Activated T-cell treated with anti-CD3 and anti-CD28 coated beads, Interleukin-2, amount 50 U/mL, for 24 hours (primary cell): ENCODE measurements around the gene AFF2.

Experiments used
- DNase-seq: peaks from one replicate; pipeline ENCODE4 v3.0.0-alpha.2; 2020
- H3K27ac Mint-ChIP-seq: 2 replicates; pipeline ENCODE4 v1.8.0; 2020; ENCODE audit warnings: mild to moderate bottlenecking, mixed read lengths
- H3K27me3 Mint-ChIP-seq: 2 replicates; pipeline ENCODE4 v1.8.0; 2020; ENCODE audit warnings: mixed read lengths
- H3K36me3 Mint-ChIP-seq: 2 replicates; pipeline ENCODE4 v1.8.0; 2020; ENCODE audit warnings: low read depth, mixed read lengths
- H3K4me1 Mint-ChIP-seq: 2 replicates; pipeline ENCODE4 v1.8.0; 2020; ENCODE audit warnings: low read depth, mixed read lengths
- H3K4me3 Mint-ChIP-seq: 2 replicates; pipeline ENCODE4 v1.8.0; 2020; ENCODE audit warnings: mild to moderate bottlenecking, moderate library complexity, mixed read lengths
- H3K9me3 Mint-ChIP-seq: 2 replicates; pipeline ENCODE4 v1.8.0; 2020; ENCODE audit warnings: mixed read lengths

AFF2 gene

DNA sequence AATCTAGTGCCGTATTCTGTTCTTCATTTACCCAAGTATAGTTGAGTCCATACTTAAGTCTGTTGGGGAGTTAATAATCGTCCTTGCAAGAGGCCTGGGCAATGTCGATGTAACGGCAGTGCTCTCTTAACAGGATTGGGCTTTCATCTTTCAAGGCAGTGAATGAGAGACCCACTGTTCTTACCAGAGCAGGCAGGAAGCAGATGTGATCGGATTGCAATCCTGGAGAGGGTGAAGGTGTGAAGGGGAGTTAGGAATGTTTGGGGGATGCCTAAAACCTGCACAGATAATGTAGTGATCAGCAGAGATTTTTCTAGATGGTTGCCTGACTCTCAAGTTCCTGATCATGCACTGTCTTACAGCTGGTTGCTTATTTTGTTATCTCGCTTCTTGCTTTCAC lies 308.4 kb downstream of the AFF2 start:
- no peaks in the 10 kb centered on the region for H3K4me1 Mint-ChIP-seq
- DNase-seq: no peak
- no peak overlapping the region for H3K4me3 Mint-ChIP-seq
- peaks cover 20% of the 10 kb centered on the region for H3K27me3 Mint-ChIP-seq
- no peaks in the 10 kb centered on the region for H3K36me3 Mint-ChIP-seq
- H3K27ac Mint-ChIP-seq: no peak overlapping the region
- no peaks in the 10 kb centered on the region for H3K9me3 Mint-ChIP-seq

DNA sequence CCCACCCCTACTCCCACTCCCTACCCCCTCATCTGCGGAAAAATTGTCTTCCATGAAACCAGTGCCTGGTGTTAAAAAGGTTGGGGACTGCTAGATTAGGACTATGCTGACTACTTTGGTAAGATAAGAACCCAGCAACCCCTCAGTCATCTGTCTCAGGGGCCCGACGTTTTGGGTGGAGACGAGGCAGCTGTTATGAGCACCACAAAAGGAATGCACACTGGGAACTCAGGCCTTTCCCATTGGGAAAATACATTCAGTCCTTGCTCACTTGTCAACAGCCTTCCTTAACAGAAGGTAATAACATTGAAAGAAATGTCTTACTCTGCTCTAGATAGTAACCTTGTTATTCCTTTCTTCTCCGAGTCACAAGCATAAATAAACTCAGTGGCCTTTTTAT lies 310.8 kb downstream of the AFF2 start:
- H3K4me3 Mint-ChIP-seq: no peak overlapping the region
- H3K27ac Mint-ChIP-seq: no peak overlapping the region
- H3K36me3 Mint-ChIP-seq: no peaks in the 10 kb centered on the region
- no peaks in the 10 kb centered on the region for H3K4me1 Mint-ChIP-seq
- H3K27me3 Mint-ChIP-seq: peaks cover 18% of the 10 kb centered on the region
- no peaks in the 10 kb centered on the region for H3K9me3 Mint-ChIP-seq
- DNase-seq: no peak

DNA sequence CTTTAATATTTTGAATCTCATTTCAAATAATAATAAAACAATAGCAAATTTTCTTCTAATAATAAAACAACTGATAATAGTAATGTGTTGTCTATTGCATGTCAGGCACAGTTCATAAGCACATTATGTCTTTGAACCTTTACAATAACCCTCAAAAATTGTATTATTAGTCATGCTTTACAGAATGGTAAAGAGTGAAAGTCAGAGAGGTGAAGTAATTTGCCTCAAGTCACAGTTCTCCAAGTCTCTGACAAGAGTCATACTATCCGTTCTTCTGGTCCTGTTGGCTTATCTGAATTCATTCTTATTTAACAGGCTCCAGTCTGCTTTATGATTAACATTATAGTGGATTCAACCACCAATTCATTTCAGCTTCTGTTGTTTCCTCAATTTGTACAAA lies 313.0 kb downstream of the AFF2 start:
- Mint-ChIP-seq H3K4me1 (no peaks in the 10 kb centered on the region), H3K9me3 (no peaks in the 10 kb centered on the region), H3K27ac (no peak overlapping the region), H3K4me3 (no peak overlapping the region), H3K27me3 (peaks cover 10% of the 10 kb centered on the region), H3K36me3 (no peaks in the 10 kb centered on the region)
- DNase-seq: no peak

DNA sequence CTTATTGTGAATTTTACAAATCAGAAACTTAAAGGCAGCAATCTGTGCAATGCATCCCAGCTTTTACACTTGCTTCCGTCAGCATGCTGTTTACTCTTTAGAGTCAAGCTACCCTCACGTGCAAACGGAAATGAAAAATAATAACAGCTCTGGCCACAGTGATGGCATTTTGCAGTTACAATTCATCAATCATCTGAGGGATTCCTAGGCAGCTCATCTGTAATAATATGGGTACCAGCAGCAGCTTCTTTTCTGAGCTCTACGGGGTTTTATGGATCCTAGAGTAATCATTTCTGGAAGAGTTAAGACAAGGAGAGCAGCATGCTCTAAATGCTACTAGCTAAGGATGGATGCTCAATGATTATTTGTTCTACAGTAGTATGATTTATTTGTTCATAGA lies 313.6 kb downstream of the AFF2 start:
- no peaks in the 10 kb centered on the region for H3K9me3 Mint-ChIP-seq
- no peak overlapping the region for H3K4me3 Mint-ChIP-seq
- no peaks in the 10 kb centered on the region for H3K4me1 Mint-ChIP-seq
- peaks cover 7% of the 10 kb centered on the region for H3K27me3 Mint-ChIP-seq
- no peak for DNase-seq
- no peaks in the 10 kb centered on the region for H3K36me3 Mint-ChIP-seq
- no peak overlapping the region for H3K27ac Mint-ChIP-seq

DNA sequence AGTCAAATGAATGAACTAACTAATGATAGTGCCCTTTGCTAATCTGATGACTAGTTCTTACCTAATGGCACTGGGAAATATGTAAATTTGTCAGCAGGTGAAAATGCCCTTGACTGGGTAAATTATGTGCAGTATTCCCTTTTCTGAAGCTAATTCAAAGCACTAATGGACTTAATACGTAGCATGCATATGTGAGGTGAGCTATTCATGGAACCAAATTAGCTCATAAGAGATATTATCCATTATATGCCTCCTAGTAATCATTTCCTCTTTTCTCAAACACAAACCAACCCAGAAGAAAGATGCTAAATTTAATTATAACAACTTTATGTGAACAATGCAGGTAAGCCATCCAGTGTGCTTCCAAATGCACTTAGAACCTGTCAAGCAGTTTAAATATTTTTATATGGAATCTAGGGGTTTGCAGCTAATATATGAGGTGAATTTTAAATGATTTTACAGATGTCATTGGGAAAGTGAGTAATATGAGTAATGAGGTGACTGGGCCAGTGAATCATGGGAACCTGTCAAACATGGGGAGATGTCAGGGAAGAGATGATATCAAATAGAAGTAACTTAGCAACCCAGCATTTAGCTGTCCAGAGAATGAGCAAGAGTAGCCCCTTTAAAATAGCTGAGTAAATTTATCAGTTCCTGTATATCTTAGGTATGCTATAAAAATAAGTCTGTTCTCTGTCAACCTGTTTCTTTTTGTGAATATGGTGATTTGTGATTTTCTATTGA lies 315.0 kb downstream of the AFF2 start:
- Mint-ChIP-seq H3K9me3 (no peaks in the 10 kb centered on the region), H3K36me3 (no peaks in the 10 kb centered on the region), H3K27me3 (peaks cover 7% of the 10 kb centered on the region), H3K4me1 (no peaks in the 10 kb centered on the region), H3K27ac (no peak overlapping the region), H3K4me3 (no peak overlapping the region)
- DNase-seq: no peak

DNA sequence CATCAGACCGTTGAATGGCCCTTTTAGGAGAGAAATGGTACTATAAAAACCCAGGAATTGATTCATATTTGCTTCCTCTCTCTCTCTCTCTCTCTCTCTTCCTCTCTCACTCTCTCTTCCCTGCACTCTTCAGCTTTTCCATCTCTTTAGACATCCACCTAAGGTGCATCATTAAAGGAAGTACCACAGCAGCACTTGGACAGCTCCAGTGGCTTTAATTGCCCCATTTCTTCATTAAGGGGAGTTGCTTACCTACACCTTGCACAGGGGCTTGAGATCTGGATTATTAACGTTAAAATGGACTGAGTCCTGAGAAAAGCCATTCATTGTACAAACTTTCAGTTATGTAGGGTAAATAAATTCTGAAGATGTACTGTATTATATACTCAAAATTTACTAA lies 323.6 kb downstream of the AFF2 start:
- no peaks in the 10 kb centered on the region for H3K9me3 Mint-ChIP-seq
- no peak for DNase-seq
- H3K4me1 Mint-ChIP-seq: no peaks in the 10 kb centered on the region
- H3K4me3 Mint-ChIP-seq: no peak overlapping the region
- no peaks in the 10 kb centered on the region for H3K36me3 Mint-ChIP-seq
- peaks cover 14% of the 10 kb centered on the region for H3K27me3 Mint-ChIP-seq
- no peak overlapping the region for H3K27ac Mint-ChIP-seq

DNA sequence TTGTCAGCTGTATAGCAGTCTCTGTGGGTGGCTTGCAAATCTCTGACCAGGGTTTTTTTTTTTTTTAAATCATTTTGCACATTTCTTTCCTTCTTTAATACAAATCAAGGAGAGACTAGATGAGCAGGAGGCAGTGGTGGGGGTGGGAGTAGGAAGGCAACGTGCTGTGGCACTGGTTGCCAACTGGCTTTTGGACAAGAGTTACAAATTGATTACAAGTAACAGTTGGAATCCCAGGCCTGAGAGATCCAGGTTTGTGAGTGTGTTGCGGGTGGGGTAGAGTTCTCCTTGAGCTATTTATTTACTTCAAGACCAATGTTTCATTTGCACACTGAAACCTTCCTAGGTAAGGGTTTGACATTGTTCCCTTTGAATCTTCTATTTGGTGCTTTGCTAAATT lies 325.3 kb downstream of the AFF2 start:
- no peak for DNase-seq
- H3K4me3 Mint-ChIP-seq: no peak overlapping the region
- no peaks in the 10 kb centered on the region for H3K4me1 Mint-ChIP-seq
- H3K27me3 Mint-ChIP-seq: peaks cover 14% of the 10 kb centered on the region
- no peaks in the 10 kb centered on the region for H3K36me3 Mint-ChIP-seq
- H3K27ac Mint-ChIP-seq: no peak overlapping the region
- H3K9me3 Mint-ChIP-seq: peaks cover 4% of the 10 kb centered on the region

DNA sequence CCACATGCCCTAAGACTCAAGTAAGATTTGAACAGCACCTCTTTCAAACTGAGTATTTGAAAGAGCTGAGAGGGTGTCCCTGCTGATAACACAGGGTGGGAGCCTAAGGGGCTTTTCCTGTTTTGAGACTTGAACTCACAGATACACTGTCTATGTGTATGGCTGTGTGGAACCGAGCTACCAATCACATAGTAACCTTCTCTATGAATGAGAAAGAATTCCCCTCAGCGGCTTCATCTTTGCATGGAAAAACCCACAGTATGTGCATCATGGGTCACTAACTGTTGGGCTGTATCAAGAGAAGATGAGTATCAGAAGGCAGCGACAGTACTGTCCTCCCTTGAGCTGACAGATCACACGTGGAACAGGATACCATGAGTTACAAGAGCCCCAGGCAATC lies 336.3 kb downstream of the AFF2 start:
- no peaks in the 10 kb centered on the region for H3K4me1 Mint-ChIP-seq
- H3K36me3 Mint-ChIP-seq: no peaks in the 10 kb centered on the region
- no peaks in the 10 kb centered on the region for H3K9me3 Mint-ChIP-seq
- no peak overlapping the region for H3K27ac Mint-ChIP-seq
- no peak overlapping the region for H3K4me3 Mint-ChIP-seq
- no peak for DNase-seq
- H3K27me3 Mint-ChIP-seq: peaks cover 9% of the 10 kb centered on the region

DNA sequence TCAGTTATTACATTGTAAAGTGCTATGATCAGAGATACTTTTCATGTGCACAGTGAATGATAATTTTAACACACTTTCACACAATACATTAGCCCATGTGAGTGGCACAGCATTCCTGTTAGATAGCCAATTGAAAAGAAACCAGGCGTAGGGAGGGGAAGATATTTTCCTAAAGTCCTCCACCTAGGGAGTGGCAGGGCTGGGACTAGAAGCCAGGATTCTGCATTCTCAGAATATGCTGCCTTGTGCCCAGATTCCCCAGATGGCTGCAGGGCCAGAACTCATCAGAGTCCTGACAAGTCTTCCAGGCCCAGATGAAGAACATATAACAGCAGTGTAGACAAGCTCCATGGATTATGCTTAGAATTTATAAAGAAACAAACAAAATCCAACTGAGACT lies 350.2 kb downstream of the AFF2 start:
- Mint-ChIP-seq H3K36me3 (no peaks in the 10 kb centered on the region), H3K27ac (no peak overlapping the region), H3K27me3 (peaks cover 16% of the 10 kb centered on the region), H3K9me3 (no peaks in the 10 kb centered on the region), H3K4me3 (no peak overlapping the region), H3K4me1 (no peaks in the 10 kb centered on the region)
- no peak for DNase-seq

DNA sequence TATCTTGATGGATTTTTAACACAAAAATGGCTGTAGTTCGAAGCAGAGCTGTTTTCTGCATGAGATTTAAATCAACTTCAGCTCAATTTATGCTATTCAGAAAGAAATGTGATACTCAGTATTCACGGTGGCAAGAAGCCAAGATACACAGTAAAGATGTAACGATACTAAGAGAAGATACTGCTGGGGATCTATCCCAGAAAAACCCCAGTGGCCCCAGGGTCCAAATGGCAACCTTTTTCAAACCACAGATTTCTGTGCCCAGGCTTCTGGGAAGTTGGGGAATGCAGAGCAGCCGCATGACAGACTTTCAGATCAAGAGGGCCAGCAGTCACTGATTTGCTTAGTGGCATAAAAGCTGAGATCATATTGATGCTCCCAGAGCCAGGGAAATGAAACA lies 353.9 kb downstream of the AFF2 start:
- peaks cover 15% of the 10 kb centered on the region for H3K27me3 Mint-ChIP-seq
- H3K36me3 Mint-ChIP-seq: no peaks in the 10 kb centered on the region
- H3K4me1 Mint-ChIP-seq: no peaks in the 10 kb centered on the region
- H3K9me3 Mint-ChIP-seq: no peaks in the 10 kb centered on the region
- no peak overlapping the region for H3K4me3 Mint-ChIP-seq
- H3K27ac Mint-ChIP-seq: no peak overlapping the region
- no peak for DNase-seq

DNA sequence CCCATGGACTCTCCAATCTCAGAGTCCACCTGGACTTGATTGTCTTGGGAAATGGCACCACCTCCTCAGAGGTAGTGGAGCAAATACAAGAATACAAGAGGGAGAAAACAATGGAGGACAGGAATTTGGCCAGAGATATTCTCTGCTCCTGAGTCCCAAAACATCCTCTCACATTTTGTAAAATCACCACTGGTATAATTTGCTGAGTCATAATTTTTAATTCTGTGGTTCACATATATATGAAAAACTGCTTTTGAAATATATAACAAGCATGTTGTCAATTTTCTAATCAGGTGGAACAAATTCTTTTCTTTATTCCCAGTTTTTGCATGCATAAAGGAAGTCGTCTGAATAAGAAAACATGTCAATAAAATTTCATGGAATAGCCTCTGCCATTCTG lies 356.1 kb downstream of the AFF2 start:
- Mint-ChIP-seq H3K36me3 (no peaks in the 10 kb centered on the region), H3K27ac (no peak overlapping the region), H3K27me3 (peaks cover 21% of the 10 kb centered on the region), H3K4me1 (no peaks in the 10 kb centered on the region), H3K4me3 (no peak overlapping the region), H3K9me3 (no peaks in the 10 kb centered on the region)
- no peak for DNase-seq

DNA sequence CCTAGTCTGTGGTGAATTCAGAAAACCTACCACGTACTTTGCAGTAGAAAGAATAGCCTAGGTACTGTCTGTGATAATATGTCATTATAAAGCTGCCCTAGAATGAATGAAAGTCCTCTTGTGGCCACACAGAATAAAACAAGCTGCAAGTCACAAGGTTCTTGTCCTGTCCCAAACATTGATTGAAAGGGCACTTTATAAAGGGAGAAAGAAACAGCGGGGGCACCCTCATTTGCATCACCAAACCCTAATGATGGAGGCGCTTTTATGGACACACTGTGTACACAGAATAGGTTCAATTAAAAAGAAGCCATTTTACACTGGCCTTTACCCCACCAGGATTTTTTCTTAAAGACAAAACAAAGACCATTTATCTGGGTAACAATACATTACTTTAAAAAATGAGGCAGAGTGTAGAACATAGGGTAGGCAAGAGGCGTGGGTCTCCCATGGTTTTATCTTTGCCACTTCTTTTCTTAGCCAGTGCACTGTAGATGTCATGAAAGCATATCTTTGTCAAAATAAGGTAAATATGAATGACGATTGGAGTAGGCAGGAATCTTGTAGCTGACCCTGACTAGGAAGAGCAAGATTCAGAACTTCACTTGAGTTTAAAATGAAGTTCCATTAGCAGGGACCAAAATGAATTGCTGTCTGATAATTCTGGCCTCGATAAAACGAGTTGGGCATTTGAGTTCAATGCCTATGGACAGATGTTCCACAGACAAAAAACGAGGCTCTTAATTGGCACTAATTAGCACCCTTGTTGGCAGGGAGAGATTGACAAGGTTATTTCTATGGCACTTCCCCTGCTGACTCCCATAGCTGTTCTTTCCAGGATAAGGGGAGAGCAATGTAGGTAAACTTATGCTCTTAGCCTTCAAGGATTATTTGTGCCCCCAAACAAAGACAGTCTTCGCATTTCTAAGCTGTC lies 365.1 kb downstream of the AFF2 start:
- no peak overlapping the region for H3K4me3 Mint-ChIP-seq

DNA sequence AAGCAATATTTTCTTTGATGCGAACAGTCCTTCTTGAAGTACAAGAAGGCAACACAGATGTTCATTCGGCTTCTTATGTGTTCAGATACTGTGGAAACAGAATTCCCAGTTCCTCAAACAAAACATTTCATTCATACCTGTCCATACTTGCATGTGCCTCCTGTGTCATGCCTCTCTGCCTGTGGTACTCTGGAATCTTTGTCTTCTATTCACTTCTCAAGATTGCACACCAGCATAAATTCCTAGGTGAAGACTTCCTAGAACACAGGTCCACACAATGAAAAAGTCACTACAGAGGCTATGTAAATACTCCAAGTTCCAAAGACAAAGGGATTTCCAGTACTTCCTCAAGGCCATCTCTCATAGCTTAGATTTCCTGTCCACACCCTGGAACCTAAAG lies 367.2 kb downstream of the AFF2 start:
- no peak for DNase-seq
- Mint-ChIP-seq H3K27me3 (peaks cover 25% of the 10 kb centered on the region), H3K4me3 (no peak overlapping the region), H3K9me3 (no peaks in the 10 kb centered on the region), H3K27ac (no peak overlapping the region), H3K36me3 (no peaks in the 10 kb centered on the region), H3K4me1 (no peaks in the 10 kb centered on the region)

More for the DNA sequence above, 365.1 kb downstream of the AFF2 start:
- Mint-ChIP-seq H3K27ac (no peak overlapping the region), H3K36me3 (no peaks in the 10 kb centered on the region), H3K27me3 (peaks cover 20% of the 10 kb centered on the region), H3K9me3 (no peaks in the 10 kb centered on the region), H3K4me1 (no peaks in the 10 kb centered on the region)
- DNase-seq: no peak

DNA sequence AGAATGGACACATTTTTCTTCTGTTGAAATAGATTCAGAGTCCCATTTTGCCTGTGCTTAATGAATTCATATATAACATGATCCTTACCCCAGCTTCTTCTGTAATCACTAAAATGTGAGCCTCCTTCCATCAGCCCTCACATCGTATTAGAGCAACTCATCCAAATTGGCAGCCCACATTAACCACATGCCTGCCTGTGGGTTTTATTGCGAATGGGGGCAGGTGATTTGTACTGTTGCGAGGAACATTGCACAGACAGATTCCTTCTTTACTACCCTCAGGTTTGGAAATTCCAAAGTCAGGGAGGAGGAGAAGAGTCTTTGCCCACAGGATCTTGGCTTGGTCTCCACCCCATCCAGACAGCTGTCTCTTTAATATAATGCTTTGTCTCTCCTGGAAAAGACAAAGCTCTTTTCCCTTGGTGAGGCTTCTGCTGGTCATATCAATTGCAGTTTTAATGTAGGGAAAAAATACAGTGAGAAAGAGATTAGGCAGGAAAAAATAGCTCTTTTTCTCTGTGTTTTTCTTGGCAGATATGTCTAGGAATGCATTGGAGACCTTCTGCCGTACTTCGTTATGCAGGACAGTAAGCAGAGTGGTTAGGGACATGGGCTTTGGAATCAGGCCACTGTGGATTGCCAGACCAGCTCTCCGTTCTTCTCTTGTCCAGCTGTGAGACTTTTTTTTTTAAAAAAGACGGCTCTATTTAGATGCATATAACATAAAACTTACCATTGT lies 371.2 kb downstream of the AFF2 start:
- Mint-ChIP-seq H3K4me3 (no peak overlapping the region), H3K27me3 (peaks cover 21% of the 10 kb centered on the region), H3K27ac (no peak overlapping the region)

DNA sequence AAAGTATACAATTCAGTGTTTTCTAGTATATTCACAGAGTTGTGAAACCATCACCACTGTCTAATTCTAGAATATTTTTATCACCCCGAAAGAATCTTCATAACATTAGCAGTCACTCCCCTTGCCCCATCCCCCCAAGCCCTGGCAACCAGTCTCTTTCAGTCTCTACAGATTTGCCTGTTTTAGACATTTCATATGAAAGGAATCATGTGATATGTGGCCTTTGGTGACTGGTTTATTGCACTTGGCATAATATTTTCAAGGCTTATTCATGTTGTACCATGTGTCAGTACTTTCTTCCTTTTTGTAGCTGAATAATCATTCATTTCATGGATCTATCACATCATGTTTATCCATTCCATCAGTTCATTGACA lies 371.7 kb downstream of the AFF2 start:
- H3K4me3 Mint-ChIP-seq: no peak overlapping the region
- no peak overlapping the region for H3K27ac Mint-ChIP-seq
- no peaks in the 10 kb centered on the region for H3K9me3 Mint-ChIP-seq
- H3K4me1 Mint-ChIP-seq: no peaks in the 10 kb centered on the region
- peaks cover 16% of the 10 kb centered on the region for H3K27me3 Mint-ChIP-seq
- DNase-seq: no peak
- no peaks in the 10 kb centered on the region for H3K36me3 Mint-ChIP-seq

More for the DNA sequence above, 371.2 kb downstream of the AFF2 start:
- H3K9me3 Mint-ChIP-seq: no peaks in the 10 kb centered on the region
- H3K4me1 Mint-ChIP-seq: no peaks in the 10 kb centered on the region
- no peak for DNase-seq
- H3K36me3 Mint-ChIP-seq: no peaks in the 10 kb centered on the region
